GM10847 (cell line): Measurements from ENCODE around the gene FAM120B.
A peak's percentile ranks its signal among the peaks of the same experiment; 100 is the strongest.

Source experiments
- POLR2A ChIP-seq: IDR thresholded peaks from 2 replicates; pipeline ENCODE4 v1.6.1; 2011; ENCODE audit not compliant: insufficient read length; ENCODE audit errors: extremely low read depth

FAM120B gene

DNA sequence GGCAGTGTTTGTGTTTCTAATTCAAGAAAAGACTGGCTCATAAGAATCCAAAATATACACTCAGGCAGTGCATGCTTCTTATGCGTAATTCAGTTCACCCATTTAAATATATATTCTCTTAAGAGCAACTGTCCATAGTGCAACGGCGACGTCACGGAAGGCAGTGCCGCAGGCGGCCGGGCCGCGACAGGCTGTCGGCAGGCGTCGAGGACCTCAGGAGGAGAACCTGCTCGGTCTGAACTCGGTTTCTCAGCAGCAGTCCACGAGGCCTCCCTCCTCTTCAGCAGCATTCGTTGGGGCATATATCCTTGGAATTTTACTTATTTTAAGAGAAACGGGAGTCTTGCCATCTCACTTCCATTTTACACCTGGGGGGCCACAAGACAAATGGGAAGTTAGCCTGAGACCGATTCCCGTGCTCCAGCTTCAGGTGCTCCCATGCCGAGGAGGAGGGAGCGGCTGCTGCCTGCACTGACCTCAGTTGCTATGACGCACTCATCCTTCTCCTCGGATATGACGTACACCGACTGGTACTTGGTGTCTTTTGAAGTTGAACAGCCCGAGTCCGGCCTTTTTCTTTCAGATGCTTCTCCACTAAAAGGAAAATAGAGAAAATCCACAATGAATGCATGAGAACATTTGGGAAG, 23.9 kb upstream of the FAM120B start:
- TF ChIP-seq POLR2A = no peak

DNA sequence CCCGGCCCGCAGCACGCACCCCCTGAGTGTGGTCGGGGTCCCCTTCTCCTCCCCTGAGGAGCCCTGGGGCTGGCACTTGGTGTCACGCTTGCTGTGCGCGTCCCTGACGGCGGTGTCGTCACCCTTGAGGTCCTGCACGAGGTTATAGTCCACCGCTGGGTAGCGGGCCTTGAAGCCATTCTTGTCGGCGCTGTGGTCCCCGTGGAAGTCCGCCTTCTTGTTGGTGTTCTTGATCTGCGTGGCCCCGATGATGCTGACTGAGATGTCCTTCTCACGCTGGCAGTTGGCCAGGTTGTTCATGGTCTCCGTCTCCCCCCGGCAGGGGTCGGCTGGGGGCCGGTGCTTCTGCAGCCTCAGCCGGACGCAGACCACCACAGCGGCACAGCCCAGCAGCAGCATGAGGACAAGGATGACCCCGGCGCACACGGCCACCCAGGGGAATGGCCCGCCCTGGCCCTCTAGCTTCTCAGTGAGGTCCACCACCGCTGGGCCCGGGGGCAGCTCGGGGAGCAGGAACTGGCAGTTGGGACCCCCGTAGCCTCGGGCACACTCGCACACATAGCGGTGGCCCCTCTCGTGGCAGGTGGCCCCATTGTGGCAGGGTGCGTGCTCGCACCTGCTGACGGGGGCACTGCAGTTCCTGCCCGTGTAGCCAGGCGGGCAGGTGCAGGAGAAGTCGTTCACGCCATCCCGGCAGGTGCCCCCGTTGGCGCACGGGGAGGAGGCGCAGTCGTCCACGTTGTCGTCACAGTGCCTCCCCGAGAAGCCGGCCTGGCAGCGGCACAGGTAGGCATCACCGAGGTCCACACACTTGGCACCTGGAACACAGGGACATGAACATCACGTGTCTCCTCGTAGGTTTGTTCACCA, 23.1 kb upstream of the FAM120B start:
- TF ChIP-seq POLR2A = no peak

DNA sequence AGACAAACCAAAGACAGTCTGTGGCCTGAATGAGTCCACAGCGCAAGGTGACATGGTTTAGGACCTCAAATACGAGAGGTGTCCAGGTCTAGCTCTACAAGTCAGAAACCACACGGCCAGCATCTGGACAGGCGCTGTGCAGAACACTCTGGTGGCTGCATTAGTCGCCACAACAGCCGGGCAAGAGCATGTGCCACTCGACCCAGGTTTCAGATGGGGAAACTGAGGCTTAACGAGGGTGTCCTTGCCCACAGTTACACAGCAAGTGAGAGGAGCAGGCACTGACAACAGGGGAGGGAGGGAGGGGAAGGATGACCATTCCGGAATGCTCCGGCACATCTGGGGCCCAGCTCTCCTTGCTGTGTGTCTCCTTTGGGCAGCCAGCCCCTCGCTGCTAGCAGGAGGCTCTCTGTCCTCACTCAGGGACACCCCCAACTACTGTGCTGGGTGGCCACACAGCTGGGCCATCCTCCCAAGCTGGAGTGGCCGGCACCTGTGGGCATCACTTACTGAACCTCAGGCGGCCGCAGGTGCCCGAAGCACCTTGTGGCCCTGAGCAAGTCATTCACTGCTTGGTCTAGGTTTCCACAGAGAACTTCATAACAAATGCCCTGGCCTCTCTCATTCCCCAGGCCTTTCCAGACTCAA, 22.3 kb upstream of the FAM120B start:
- no peak for TF ChIP-seq POLR2A

DNA sequence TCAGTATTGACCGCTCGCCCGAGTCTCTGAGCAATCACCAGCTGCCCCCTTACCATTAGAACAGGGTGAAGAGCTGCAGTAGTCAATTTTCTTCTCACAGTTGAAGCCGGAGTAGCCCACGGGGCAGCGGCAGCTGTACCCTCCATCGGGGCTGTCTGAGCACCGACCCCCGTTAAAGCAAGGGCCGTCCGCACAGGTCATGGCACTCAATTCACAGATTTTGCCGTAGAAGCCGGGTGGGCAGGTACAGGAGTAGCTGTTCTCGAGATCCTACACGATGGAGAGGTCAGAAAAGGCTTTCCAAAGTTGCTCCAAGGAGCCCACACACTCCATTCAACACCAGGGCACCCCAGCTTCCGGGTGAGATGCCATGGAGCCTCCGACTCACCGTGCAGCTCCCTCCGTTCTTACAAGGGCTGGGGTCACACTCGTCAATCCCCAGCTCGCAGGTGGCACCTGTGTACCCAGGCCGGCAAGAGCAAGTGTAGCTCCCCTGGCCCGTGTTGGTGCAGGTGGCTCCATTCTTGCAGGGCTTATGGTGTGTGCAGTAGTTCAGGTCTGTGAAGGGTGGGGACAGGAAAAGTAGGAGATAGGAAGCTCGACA, 21.6 kb upstream of the FAM120B start:
- no peak for TF ChIP-seq POLR2A

DNA sequence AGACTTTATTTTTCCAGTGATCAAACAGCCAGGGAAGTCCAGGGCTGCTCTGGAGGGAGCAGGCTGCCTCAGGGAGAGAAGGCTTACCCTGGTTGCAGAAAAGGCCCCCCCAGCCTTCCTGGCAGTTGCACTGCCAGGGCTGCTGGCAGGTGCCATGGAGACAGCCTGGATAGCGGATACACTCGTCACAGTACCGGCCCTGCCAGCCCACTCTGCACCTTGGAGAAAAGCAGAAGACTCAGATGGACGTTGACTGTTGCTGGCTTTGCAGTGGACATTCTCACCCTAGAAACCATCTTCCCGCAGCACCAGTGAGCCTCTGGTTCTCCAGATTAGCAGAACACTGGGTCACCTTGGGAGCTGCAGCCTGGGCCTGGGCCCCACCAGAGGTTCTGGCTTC, 21.1 kb upstream of the FAM120B start:
- TF ChIP-seq POLR2A = no peak

DNA sequence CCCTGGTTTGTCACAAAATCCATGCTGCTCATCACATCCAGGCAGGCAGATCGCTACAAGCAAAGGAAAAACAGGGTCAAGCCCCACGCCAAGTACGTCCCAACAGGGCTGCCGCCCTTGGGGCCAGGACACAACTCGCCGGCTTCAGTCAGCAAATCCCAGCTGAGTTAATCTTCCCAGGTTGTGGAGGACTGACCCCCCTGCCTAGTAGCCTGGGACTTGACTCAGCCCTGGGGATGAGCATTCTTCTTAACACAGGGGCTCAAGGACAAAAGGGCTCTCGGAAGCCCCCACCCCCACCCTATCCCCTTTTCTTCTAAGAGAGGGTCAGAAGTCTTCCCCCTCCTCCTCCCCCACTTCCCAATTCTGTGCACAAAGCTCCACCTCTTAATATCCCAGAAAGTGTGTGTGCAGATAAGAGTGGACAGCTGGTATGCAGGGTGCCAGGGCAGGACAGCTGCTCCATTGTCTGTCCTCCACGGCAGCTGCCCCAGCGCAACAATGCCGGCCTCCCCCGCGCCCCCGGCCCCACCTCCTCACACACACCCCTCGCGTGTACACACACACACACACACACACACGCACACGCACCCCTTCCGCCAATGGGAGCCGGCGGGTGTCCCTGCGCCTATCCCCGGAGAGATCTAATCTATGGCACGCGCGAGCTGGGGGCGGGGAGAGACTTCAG, 20.2 kb upstream of the FAM120B start:
- TF ChIP-seq POLR2A = no peak

DNA sequence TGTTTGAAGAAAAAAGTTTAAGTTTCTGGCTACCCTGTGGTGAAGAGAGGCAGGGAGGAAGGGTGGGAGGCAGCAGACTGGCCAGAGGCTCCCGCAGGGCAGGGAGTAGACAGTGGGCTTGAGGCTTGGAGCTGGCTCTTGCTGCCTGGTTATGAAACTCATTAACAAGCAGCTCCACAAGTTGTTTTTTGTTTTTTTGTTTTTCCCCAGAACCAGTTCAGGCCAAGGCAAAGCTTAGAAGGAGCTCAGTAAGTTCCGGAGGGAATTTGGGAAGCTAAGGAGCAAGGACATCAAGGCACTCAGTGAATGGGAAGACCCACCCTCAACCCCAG, 19.7 kb upstream of the FAM120B start:
- TF ChIP-seq POLR2A = no peak

DNA sequence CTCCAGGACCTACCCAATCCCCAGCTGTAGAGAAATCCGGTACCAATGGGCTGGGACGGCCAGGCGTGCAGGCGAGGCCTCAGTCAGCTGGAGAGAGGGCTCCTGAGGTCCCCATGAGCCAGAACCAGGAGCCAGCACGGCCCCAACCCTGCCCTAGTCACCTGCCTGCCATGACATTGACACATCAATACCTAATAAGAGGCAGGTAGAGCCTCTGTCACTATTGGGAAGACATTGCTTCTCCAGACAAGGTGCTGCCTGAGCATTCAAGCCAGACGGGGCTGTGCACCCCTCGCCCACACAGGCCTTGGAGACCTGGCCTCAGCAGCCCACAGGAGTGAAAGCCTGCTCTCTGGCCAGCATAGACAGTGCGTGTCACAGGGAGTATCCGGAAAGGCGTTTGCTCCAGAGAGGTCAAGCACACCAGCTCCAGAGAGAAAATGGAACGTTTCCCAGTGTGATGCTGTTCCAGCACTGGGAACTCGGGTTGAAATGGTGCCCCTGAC, 19.1 kb upstream of the FAM120B start:
- TF ChIP-seq POLR2A = no peak

DNA sequence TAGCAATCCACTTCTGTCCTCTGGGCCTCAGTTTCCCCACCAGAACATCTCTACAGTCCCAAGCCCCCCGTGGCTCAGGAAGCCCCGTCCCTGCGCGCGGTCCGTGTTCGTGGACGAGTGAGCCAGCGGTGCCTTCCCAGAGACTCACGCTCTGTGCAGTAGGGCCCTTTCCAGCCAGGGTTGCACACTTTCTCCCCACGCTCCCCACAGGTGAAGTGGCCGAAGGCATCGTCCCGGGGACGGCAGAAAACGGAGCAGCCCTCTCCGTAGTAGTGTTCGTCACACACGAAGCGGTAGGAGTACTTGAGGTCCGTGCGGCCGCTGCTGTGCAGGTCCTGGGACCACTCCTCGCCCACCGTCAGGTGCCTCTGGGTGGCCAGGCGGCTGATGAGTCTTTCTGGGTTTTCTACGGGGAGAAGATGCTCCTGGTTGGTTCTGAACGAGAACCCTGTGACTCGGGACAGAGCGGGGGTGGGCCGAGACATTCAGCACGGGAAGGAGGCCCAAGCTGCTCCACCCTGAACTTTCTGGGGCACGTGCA, 18.4 kb upstream of the FAM120B start:
- no peak for TF ChIP-seq POLR2A

DNA sequence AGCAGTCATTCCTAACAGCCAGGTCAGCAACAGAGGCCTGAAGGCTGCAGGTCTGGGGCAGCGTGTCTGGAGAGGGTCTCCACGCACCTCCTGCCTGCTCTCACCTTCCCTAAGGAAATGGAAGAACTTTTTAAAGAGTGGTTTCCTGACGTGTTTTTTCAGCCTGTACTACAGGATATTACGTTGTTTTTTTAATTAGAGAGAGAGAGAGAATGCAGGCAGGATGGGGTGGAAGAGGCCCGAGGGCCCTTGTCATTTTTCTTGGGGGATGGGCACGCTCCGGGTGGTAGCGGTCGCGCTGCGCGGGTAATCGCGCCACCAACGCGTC, 17.7 kb upstream of the FAM120B start:
- no peak for TF ChIP-seq POLR2A

DNA sequence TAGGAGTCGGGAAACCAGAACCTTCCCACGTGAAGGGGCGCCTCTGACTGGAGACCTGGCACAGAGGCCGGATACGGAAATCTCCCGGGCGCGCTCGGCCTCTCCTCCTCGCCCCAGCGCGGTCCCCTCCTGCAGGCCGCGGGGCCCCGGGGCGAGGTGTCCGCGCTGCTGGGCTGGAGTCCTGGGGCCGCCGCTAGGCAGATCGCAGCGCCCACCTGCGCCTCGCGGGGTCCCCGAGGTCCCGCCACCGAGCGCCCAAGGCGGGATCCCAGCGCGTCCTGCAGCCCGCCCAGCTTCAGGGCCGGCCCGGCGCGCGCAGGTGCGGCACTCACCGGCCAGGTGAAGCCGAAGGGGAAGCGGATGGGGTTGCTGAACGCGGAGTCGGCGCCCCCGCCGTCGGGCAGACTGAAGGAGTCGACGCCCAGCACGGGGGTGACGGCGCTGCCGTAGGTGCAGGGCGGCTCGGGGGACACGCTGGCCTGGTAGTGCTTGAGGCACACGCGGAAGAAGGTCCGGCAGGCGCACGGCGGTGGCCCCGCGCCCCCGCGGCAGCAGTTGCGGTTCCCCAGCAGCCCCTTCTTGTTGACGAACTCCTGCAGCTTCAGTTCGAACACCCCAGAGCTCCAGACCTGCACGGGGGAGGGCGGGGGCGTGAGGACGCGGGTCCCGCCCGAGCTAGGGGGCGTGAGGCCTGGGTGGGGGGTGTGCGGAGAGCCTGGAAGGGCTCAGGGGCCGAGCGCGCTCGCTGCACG, 17.2 kb upstream of the FAM120B start:
- TF ChIP-seq POLR2A = no peak

DNA sequence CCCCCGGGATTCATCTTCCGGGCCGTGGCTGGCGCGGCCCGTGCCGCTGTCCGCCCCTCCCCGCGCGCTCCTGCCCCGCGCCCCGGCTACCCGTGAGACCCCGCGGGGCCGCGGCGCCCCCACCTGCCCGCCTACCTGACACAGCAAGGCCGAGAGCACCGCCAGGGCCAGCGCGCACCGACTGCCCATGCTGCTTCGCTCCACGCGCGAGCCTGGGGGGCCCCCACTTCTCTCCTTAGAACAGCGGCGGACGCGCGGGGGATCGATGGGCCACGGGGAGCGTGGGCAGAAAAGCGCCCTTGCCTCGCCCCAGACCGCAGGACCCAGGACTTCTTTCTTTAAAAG, 16.6 kb upstream of the FAM120B start:
- no peak for TF ChIP-seq POLR2A

DNA sequence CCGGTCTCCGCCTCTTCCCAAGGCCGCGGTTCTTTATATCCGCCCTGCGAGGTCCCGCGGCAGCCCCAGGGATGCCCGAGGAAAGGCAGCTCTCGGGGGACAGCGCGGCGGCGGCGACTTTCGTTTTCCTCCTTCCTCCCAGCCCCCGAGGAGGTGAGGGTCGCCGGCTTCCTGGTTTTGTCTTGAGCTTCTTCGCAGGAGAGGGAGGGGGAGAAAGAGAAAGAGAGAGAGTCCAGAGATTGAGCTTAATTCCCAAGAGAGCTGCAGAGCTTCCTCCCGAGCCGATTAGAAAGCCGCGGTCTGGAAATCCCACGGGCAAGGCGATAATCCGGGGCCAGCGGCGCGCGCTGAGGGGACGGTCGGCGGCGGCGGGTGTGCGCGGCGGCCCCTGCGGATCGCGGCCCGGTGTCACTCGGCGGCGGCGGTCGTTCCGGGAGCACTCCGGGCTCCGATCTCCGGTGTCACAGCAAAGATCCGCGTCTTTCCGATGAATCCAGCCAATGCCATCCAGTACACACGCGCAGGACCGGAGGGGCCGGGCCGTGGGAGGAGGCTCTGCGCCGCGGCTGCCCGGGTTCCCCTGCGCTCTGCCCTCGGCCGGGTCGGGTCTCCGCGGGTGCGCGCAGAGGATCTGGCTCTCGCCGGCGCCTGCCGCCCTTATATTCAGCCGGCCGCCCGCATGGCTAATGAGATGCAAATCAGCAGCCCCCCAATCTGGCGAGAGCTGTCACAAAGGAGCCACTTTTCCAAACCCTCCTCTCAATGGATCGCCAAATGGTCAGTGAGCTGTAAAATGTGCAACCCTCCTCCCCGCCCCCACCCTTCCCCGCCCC, 16.0 kb upstream of the FAM120B start, which contains the start of gene DLL1:
DLL1 (minus strand) TSS at position 783 of the 833 bp plus-strand sequence. CDS start 939 bp downstream, outside the sequence.
- peak; percentile 52 for TF ChIP-seq POLR2A
